MCF 10A (cell line): ENCODE measurements around the gene GFRA1. TPM values are rescaled to one million over a fixed set of nuclear protein-coding genes. Genes with fewer than 3 reads are reported as not detected.

ENCODE experiments used
- BruUV-seq: library from RNA; stranded (reverse); fragments of 400-500 nt; replicated peaks from 2 replicates; lab custom pipeline; 2021; lab: Mats Ljungman, UMichigan
- CTCF ChIA-PET: fragments of 300-600 bp; sonication (Branson Sonifier 250); formaldehyde crosslinking; extraction: SDS; loops from one replicate; lab custom pipeline; 2021; ENCODE audit warnings: antibody characterized with exemption, inconsistent platforms; lab: Yijun Ruan, JAX
- POLR2A ChIA-PET: fragments of 300-600, 350-650 bp; sonication (Branson Sonifier 250); formaldehyde crosslinking; extraction: SDS; loops from one replicate; lab custom pipeline; 2020; ENCODE audit warnings: antibody characterized with exemption, inconsistent platforms; lab: Yijun Ruan, JAX
- DNase-seq: peaks from one replicate; pipeline ENCODE4 v3.0.0-alpha.2; 2018; ENCODE audit not compliant: unreplicated experiment
- H3K27ac Mint-ChIP-seq: one replicate; pipeline ENCODE4 v1.8.0; 2022; ENCODE audit warnings: mild to moderate bottlenecking, low read depth, mixed read lengths; ENCODE audit not compliant: unreplicated experiment
- H3K27me3 Mint-ChIP-seq: one replicate; pipeline ENCODE4 v1.8.0; 2022; ENCODE audit warnings: mixed read lengths; ENCODE audit not compliant: insufficient read depth, unreplicated experiment
- H3K36me3 Mint-ChIP-seq: one replicate; pipeline ENCODE4 v1.8.0; 2022; ENCODE audit warnings: mild to moderate bottlenecking, moderate library complexity, mixed read lengths; ENCODE audit not compliant: insufficient read depth, unreplicated experiment
- H3K4me1 Mint-ChIP-seq: one replicate; pipeline ENCODE4 v1.8.0; 2022; ENCODE audit warnings: mixed read lengths; ENCODE audit not compliant: insufficient read depth, unreplicated experiment
- H3K4me3 Mint-ChIP-seq: one replicate; pipeline ENCODE4 v1.8.0; 2022; ENCODE audit warnings: mild to moderate bottlenecking, moderate library complexity, mixed read lengths; ENCODE audit not compliant: unreplicated experiment
- H3K9me3 Mint-ChIP-seq: one replicate; pipeline ENCODE4 v1.8.0; 2022; ENCODE audit warnings: mixed read lengths; ENCODE audit not compliant: unreplicated experiment
- CTCF ChIP-seq: fragments of 200-600 bp; IDR thresholded peaks from one replicate; pipeline ENCODE4 v1.8.0; 2022; ENCODE audit warnings: antibody characterized with exemption, mild to moderate bottlenecking; ENCODE audit not compliant: unreplicated experiment
- intact Hi-C: fragments of 100-400 bp; cut with micrococcal nuclease; formaldehyde crosslinking; loops from 2 replicates; pipeline ENCODE4 v1.14.1; 2022
- total RNA-seq: library from RNA; stranded (reverse); gene quantifications from 2 replicates; pipeline ENCODE4 v1.2.3, GENCODE V29; 2022

Gene GFRA1
- total RNA-seq, 1 experiment from 2014 or later: not detected

- BruUV-seq: no TSS peak
Measured at GRCh38 chr10:116163333-116164131, 109.5 kb downstream of the GFRA1 start.

DNA sequence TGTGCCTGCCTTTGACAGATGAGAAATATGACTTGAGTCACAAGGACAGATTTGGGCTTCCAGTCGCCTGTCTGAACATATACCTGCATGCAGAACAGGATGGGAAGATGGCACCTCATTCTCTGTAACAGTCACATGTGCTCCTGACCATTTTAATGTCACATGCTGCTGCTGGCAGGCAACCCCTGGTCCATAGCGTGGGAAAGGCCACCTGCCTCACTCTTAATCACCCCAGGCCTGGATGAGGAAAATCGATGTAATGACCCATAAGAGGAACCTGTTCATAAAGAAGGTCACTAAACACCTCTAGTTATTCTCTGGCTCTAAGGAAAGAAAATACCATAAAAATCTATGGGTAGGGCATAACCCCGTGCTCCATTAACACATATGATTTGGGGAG lies 110.2 kb downstream of the GFRA1 start:
- Mint-ChIP-seq H3K9me3 (no peaks in the 10 kb centered on the region), H3K27me3 (no peaks in the 10 kb centered on the region), H3K36me3 (no peaks in the 10 kb centered on the region), H3K27ac (no peak overlapping the region), H3K4me1 (no peaks in the 10 kb centered on the region), H3K4me3 (no peak overlapping the region)
- ChIA-PET POLR2A (no interaction called here), CTCF (no interaction called here)
- BruUV-seq: no TSS peak
- intact Hi-C loops: no loop called here
- DNase-seq: no peak
- TF ChIP-seq CTCF: no peak

More at GRCh38 chr10:116163333-116164131, 109.5 kb downstream of the GFRA1 start:
- no peak overlapping the region for H3K27ac Mint-ChIP-seq
- intact Hi-C loops: no loop called here
- no peaks in the 10 kb centered on the region for H3K36me3 Mint-ChIP-seq
- no peaks in the 10 kb centered on the region for H3K9me3 Mint-ChIP-seq
- no peak for TF ChIP-seq CTCF
- H3K27me3 Mint-ChIP-seq: no peaks in the 10 kb centered on the region
- H3K4me1 Mint-ChIP-seq: no peaks in the 10 kb centered on the region
- no peak overlapping the region for H3K4me3 Mint-ChIP-seq
- ChIA-PET POLR2A (no interaction called here), CTCF (no interaction called here)
- DNase-seq: no peak

- BruUV-seq: no TSS peak
- Mint-ChIP-seq H3K27me3 (no peaks in the 10 kb centered on the region), H3K9me3 (no peaks in the 10 kb centered on the region), H3K36me3 (no peaks in the 10 kb centered on the region), H3K4me3 (no peak overlapping the region), H3K4me1 (no peaks in the 10 kb centered on the region), H3K27ac (no peak overlapping the region)
- TF ChIP-seq CTCF: no peak
- intact Hi-C loops: no loop called here
- POLR2A ChIA-PET: no interaction called here
- DNase-seq: no peak
- CTCF ChIA-PET: no interaction called here
Measured at GRCh38 chr10:116160271-116160670, 112.7 kb downstream of the GFRA1 start.

GRCh38 chr10:116159197-116159596 lies 113.8 kb downstream of the GFRA1 start:
- H3K27me3 Mint-ChIP-seq: no peaks in the 10 kb centered on the region
- H3K9me3 Mint-ChIP-seq: no peaks in the 10 kb centered on the region
- H3K36me3 Mint-ChIP-seq: no peaks in the 10 kb centered on the region
- ChIA-PET CTCF (no interaction called here), POLR2A (no interaction called here)
- H3K4me1 Mint-ChIP-seq: no peaks in the 10 kb centered on the region
- no peak for DNase-seq
- intact Hi-C loops: no loop called here
- no peak for TF ChIP-seq CTCF
- no TSS peak for BruUV-seq
- H3K27ac Mint-ChIP-seq: no peak overlapping the region
- no peak overlapping the region for H3K4me3 Mint-ChIP-seq
